Skeletal muscle satellite cell (primary cell): ENCODE measurements around the gene KCNA2.

ENCODE experiments used
- H3K27me3 ChIP-seq: 2 replicates; pipeline ENCODE4 v1.7.0; 2013; ENCODE audit warnings: low read length; ENCODE audit not compliant: control insufficient read depth, insufficient read depth
- H3K36me3 ChIP-seq: 2 replicates; pipeline ENCODE4 v1.7.0; 2013; ENCODE audit warnings: mild to moderate bottlenecking, control low read depth, low read length; ENCODE audit not compliant: insufficient read depth
- H3K4me1 ChIP-seq: 2 replicates; pipeline ENCODE4 v1.7.0; 2013; ENCODE audit warnings: low read length; ENCODE audit not compliant: control insufficient read depth, insufficient read depth
- H3K4me2 ChIP-seq: 2 replicates; pipeline ENCODE4 v1.7.0; 2013; ENCODE audit warnings: mild to moderate bottlenecking, low read length
- H3K4me3 ChIP-seq: 2 replicates; pipeline ENCODE4 v1.7.0; 2013; ENCODE audit warnings: low read length
- H3K9ac ChIP-seq: 2 replicates; pipeline ENCODE4 v1.7.0; 2013; ENCODE audit warnings: mild to moderate bottlenecking, low read depth, low read length, moderate library complexity
- H3K9me3 ChIP-seq: replicated peaks from 2 replicates; pipeline ENCODE4 v1.7.0; 2013; ENCODE audit warnings: mild to moderate bottlenecking, control low read depth, low read length

The KCNA2 gene

DNA sequence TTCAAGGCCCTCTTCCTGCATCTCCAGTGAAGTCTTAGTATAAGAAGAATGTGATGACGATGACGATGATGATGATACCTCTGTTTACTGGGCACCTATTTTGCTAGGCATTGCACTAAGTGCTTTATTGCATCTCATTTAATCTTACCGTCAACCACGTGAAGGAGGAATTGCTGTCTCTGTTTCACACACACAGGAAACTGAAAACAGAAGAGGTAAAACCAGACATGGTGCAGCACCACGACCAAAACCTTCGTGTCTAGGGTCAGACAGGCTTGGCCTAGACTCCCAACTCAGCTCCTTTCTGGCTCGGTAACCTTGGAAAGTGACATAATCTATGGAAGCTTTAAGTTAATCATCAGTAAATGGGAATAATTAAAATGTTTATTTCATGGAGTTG lies 20.7 kb upstream of the KCNA2 start:
- H3K27me3 ChIP-seq: peaks cover 4% of the 10 kb centered on the region
- no peak overlapping the region for H3K4me3 ChIP-seq
- no peak overlapping the region for H3K4me2 ChIP-seq

DNA sequence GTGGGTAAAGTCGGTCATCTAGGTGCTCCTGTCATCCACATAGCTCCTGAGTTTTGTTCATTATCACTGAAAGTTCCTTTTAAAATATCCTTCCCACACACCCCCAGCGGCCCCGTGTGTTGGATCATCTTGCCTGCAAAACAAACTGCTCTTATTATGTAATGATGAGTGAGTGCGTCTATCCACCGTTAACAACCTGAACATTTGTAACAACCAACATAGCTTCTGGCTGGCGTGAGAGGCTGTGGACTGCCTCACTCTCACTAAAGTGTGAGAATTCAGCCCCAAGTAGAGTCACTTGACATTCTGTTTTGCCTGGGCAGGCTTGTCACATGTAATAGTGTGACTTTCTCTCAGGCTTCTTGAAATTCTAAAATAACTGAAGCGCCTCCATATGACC lies 14.5 kb upstream of the KCNA2 start:
- no peak overlapping the region for H3K4me2 ChIP-seq
- no peak overlapping the region for H3K9ac ChIP-seq
- no peaks in the 10 kb centered on the region for H3K9me3 ChIP-seq
- no peaks in the 10 kb centered on the region for H3K36me3 ChIP-seq
- no peaks in the 10 kb centered on the region for H3K4me1 ChIP-seq
- H3K4me3 ChIP-seq: no peak overlapping the region
- peaks cover 31% of the 10 kb centered on the region for H3K27me3 ChIP-seq

More for the DNA sequence above, 20.7 kb upstream of the KCNA2 start:
- Histone ChIP-seq H3K9ac (no peak overlapping the region), H3K4me1 (no peaks in the 10 kb centered on the region), H3K36me3 (no peaks in the 10 kb centered on the region), H3K9me3 (no peaks in the 10 kb centered on the region)

DNA sequence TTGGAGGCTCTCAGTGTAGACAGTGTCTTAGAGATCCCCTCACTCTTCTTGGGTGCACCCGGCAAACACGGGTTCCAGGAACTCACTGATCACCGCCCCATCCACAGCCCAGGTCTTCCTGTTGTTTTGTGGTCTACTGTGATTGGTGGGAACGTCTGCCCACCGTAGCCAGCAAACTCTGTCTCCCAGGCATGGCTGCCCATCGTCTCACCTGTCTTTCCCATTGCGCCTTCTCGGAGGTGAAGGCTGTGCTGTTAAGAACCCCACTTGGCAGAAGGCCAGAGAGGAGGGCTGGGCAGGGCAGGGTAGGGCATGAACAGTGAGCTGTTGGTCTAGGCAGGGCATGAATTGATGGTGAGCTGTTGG lies 14.1 kb upstream of the KCNA2 start:
- Histone ChIP-seq H3K4me1 (no peaks in the 10 kb centered on the region), H3K27me3 (peaks cover 34% of the 10 kb centered on the region)

DNA sequence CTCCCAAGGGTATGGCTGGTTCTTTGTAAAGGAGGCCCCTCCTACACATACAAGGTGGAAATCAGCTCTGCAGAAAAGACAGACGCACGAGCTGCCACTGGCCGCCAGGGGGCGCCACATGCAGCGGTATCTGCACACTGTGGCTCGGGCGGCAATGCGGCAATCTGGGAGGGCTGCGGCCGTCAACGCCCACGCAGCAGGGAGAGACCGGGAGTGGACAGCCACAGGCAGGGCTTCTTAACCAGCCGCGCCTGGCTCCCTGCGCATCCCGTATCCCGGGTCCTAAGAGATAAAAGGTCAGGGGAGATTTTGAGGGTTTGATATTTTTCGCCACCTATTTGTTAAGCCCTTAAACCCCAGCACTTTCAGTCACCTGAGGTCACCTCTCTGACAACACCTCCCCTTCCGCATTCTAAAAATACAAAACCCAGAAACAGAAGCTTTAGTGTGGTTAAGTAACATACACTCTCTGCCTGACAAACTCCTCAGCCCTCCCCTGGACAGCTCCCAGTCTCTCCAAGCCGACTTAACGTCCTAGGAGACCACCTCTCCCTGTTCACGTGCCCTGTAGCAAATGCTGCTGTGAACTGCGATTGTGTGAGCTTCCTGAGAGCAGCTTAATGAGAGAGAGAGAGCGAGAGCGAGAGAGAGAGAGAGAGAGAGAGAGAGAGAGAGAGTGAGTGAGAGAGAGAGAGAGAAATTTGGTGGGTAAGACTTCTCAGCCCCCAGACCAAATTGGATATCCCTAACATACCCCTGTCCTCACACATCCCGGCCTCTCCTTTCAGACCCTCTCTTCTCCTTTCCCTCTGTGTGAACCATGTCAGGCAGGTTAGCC lies 13.5 kb upstream of the KCNA2 start:
- no peaks in the 10 kb centered on the region for H3K36me3 ChIP-seq
- H3K4me1 ChIP-seq: no peaks in the 10 kb centered on the region
- peaks cover 34% of the 10 kb centered on the region for H3K27me3 ChIP-seq
- H3K4me2 ChIP-seq: no peak overlapping the region
- no peak overlapping the region for H3K9ac ChIP-seq
- H3K4me3 ChIP-seq: no peak overlapping the region
- no peaks in the 10 kb centered on the region for H3K9me3 ChIP-seq

More for the DNA sequence above, 14.1 kb upstream of the KCNA2 start:
- Histone ChIP-seq H3K9me3 (no peaks in the 10 kb centered on the region), H3K4me2 (no peak overlapping the region), H3K36me3 (no peaks in the 10 kb centered on the region), H3K4me3 (no peak overlapping the region), H3K9ac (no peak overlapping the region)

DNA sequence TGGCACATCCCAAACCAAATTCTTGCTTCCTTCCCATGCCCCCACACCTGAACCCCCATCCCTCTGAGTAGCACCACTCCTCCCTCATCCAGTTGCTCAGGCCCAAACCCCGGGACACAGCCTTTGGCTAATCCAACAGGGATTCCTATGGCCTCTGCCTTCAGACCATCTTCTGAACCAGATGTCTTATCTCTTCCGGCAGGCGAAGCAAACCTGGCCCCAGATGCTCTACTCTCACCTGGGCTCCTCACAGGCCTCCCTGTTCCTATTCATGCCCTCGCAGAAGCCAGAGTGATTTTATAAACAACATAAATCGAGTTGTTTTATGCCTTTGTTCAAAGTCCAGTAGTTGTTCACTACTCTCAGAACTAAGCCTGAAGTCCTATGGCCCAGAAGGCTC lies 12.5 kb upstream of the KCNA2 start:
- Histone ChIP-seq H3K4me2 (no peak overlapping the region), H3K4me1 (no peaks in the 10 kb centered on the region), H3K27me3 (peaks cover 34% of the 10 kb centered on the region), H3K36me3 (no peaks in the 10 kb centered on the region), H3K4me3 (no peak overlapping the region), H3K9me3 (no peaks in the 10 kb centered on the region), H3K9ac (no peak overlapping the region)

DNA sequence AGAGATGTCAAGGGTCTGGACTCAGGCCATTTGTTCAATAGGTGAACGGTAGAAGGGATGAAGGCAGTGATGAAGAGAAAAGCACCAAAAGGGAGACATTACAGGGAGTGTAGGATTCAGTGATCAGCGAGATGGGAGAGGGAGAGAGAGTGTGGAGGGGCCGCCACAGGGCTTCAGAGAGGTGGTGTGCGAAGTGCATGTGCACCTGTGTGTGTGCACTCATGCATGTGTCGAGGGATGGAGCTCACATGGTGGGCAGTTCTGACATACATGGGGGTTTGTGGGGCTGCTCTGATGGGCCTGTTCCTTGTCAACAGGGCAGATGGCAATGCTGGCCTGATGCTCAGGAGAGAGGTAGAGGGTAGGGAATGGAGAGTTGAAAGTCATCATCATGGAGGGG lies 11.4 kb upstream of the KCNA2 start:
- no peaks in the 10 kb centered on the region for H3K36me3 ChIP-seq
- no peak overlapping the region for H3K4me2 ChIP-seq
- no peaks in the 10 kb centered on the region for H3K9me3 ChIP-seq
- no peaks in the 10 kb centered on the region for H3K4me1 ChIP-seq
- no peak overlapping the region for H3K4me3 ChIP-seq
- no peak overlapping the region for H3K9ac ChIP-seq
- peaks cover 34% of the 10 kb centered on the region for H3K27me3 ChIP-seq

DNA sequence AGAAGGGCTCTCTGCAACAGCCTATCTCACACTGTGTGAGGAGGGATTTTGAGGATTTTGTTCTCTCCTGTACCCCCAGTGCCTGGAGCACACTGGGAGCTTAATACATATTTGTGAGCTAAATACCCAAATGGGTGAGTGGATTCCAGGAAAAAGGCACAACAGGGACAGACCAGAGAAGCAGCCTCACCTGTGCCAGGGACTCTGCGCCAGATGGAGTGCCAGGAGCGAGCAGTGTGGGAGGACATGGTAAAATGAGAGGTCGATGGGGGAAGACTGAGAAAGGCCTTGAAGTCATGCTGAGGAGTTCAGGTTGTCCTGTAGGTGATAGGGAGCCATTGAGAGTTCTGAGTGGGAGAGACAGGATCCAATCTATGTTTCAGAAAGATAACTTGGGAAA lies 11.0 kb upstream of the KCNA2 start:
- no peak overlapping the region for H3K9ac ChIP-seq
- peaks cover 37% of the 10 kb centered on the region for H3K27me3 ChIP-seq
- H3K9me3 ChIP-seq: no peaks in the 10 kb centered on the region
- no peak overlapping the region for H3K4me3 ChIP-seq
- no peaks in the 10 kb centered on the region for H3K4me1 ChIP-seq
- H3K36me3 ChIP-seq: no peaks in the 10 kb centered on the region
- no peak overlapping the region for H3K4me2 ChIP-seq

DNA sequence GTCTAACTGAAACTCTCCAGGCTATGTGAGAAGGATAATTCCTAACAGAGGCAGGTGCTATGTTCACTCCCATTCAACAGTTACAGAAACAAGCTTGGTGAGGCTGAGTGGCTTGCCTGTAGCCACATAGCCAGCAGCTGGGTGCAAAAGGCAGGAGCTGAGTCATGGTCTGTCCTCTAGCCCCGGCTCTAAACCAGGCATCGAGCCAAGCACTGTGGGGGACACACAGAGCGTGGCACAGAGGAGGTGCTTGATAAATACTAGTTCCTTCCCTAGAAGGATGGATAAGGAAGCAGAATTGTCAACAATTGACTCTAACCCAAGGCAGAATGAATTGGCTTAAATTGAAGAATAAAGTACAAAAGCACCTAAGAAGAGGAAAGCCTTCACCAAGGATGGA lies 10.4 kb upstream of the KCNA2 start:
- no peak overlapping the region for H3K4me2 ChIP-seq
- no peaks in the 10 kb centered on the region for H3K9me3 ChIP-seq
- no peaks in the 10 kb centered on the region for H3K4me1 ChIP-seq
- H3K4me3 ChIP-seq: no peak overlapping the region
- no peak overlapping the region for H3K9ac ChIP-seq
- no peaks in the 10 kb centered on the region for H3K36me3 ChIP-seq
- peaks cover 36% of the 10 kb centered on the region for H3K27me3 ChIP-seq

DNA sequence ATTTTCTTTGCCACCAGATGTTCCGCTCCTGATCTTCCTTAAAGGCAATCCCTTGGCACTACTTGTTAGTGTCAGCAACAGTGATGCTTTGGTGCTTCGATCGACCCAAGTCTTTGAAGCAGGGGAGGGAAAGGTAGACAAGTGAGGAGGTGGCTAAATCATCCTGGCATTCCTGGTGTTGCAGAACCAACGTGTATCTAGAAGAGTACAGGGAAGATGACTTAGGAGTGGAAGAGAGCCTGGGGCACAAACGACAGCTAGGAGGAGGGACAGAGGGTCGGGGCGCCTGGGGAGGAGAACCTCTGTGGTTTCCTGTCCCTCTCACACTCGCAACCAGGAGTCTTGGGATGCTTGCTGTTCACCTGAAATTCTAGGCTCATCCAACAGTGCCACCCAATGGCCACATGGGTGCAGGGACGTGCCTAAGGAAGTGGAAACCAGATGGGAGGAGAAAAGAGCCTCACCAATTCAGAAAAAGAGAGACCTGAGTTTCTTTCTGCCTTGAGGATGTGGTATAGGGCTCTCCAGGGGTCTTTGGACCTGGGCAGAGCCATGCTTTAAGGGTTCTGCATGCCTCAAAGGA lies 9.5 kb upstream of the KCNA2 start:
- H3K9me3 ChIP-seq: no peaks in the 10 kb centered on the region
- H3K9ac ChIP-seq: no peak overlapping the region
- peaks cover 30% of the 10 kb centered on the region for H3K27me3 ChIP-seq
- H3K4me3 ChIP-seq: no peak overlapping the region
- no peaks in the 10 kb centered on the region for H3K4me1 ChIP-seq
- H3K36me3 ChIP-seq: no peaks in the 10 kb centered on the region
- no peak overlapping the region for H3K4me2 ChIP-seq

DNA sequence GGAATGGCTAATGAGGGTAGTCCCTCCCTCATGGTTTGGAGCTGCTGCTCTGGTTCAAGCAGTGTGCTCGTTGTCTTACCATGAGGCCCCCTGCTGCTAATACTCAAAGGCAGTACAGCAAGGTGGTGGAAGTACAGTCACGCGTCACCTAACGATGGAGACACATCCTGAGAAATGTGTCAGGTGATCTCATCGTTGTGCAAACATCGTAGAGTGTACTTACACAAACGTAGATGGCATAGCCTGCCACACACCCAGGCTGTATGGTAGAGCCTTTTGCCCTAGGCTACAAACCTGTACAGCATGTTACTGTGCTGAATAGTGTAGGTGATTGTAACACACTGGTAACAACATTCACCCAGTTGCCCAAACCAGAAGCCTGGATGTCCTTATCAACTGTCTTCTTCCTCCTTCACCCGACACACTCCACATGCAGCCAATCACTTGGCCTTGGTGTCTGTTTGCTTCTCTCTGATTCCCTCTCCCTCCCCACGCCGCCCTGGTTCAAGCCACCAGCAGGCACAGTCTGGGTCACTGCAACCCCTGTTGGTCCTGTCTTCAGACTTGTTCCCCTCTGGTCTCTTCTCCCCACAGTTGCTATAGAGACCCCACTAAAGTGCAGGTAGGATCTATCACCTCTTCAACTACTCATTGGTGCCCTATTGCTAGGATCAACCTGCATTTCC lies 6.0 kb upstream of the KCNA2 start:
- H3K4me3 ChIP-seq: no peak overlapping the region
- no peaks in the 10 kb centered on the region for H3K9me3 ChIP-seq
- H3K36me3 ChIP-seq: no peaks in the 10 kb centered on the region
- H3K4me2 ChIP-seq: no peak overlapping the region
- H3K27me3 ChIP-seq: peaks cover 52% of the 10 kb centered on the region
- no peaks in the 10 kb centered on the region for H3K4me1 ChIP-seq
- no peak overlapping the region for H3K9ac ChIP-seq

DNA sequence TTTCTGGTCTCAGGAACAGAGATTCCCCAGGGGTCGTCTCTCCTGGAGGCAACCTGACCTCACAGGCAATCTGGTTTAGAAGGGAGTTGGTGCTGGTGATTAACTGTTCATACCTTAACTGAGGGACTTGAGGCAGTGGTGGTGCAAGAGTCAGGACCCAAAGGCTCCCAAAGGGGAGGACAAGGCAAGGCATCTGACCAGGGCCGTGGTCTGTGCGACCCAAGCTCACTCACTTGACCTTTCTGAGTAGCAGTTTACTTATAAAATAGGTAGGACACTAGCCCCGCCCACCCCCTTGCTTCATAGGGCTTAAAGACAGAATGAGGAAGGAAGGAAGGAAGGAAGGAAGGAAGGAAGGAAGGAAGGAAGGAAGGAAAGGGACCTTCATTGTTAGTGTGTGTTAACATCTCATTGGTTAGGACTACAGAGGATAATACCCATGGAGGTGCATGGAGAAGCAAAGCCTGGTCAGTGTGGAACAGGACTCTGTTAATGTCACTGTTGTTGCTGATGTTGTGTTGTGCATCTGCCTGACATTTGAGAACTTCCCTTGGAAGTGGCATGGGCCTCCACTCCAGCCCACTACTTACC lies 4.6 kb upstream of the KCNA2 start:
- no peak overlapping the region for H3K4me2 ChIP-seq
- H3K27me3 ChIP-seq: peaks cover 58% of the 10 kb centered on the region
- H3K36me3 ChIP-seq: no peaks in the 10 kb centered on the region
- H3K4me1 ChIP-seq: peaks cover 5% of the 10 kb centered on the region
- no peak overlapping the region for H3K9ac ChIP-seq
- H3K4me3 ChIP-seq: no peak overlapping the region
- H3K9me3 ChIP-seq: no peaks in the 10 kb centered on the region
